Measurements from ENCODE around the gene DNAH14. TPM values are rescaled to one million over a fixed set of nuclear protein-coding genes. Genes with fewer than 3 reads are reported as not detected.
"Not testable (repeated sequence)": the region's sequence is repeated elsewhere in the genome, so short reads cannot be mapped to it uniquely, and the experiment has no call there.

DNAH14 gene
- total and polyA plus RNA-seq, 9 donors, result 3.7 to 61.4 (median 24.2) TPM

DNA sequence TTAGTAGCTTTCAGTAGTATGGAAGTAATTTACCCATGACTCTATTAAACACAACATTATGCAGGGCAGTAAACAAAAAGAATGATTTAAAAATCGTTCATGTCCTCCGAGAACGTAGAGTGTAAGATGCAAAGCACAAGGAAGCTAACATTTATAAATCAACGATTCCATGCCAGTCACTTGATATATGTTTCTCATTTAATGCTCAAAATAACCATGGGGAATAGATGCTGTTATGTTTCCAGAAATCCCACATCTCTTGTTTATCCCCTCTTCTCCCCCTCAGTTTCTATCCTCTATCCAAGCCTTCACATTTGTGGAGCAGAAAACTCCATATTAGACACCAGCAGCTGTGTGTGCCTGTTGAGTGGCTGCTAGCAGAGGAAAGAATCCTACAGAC is 445.5 kb downstream of the DNAH14 start:
- TF ChIP-seq POLR2A (IDR thresholded peaks at IDR 0.05) (no peak), EP300 (IDR thresholded peaks at IDR 0.05) (no peak)
- TF ChIP-seq, protein P1, sequence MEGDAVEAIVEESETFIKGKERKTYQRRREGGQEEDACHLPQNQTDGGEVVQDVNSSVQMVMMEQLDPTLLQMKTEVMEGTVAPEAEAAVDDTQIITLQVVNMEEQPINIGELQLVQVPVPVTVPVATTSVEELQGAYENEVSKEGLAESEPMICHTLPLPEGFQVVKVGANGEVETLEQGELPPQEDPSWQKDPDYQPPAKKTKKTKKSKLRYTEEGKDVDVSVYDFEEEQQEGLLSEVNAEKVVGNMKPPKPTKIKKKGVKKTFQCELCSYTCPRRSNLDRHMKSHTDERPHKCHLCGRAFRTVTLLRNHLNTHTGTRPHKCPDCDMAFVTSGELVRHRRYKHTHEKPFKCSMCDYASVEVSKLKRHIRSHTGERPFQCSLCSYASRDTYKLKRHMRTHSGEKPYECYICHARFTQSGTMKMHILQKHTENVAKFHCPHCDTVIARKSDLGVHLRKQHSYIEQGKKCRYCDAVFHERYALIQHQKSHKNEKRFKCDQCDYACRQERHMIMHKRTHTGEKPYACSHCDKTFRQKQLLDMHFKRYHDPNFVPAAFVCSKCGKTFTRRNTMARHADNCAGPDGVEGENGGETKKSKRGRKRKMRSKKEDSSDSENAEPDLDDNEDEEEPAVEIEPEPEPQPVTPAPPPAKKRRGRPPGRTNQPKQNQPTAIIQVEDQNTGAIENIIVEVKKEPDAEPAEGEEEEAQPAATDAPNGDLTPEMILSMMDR (IDR thresholded peaks at IDR 0.05), result no peak
- no peak for DNase-seq
- Histone ChIP-seq H3K27me3 (no peaks in the 10 kb centered on the region), H3K27ac (no peak overlapping the region), H3K4me1 (ENCODE audit: insufficient read depth) (no peaks in the 10 kb centered on the region), H3K4me3 (no peak overlapping the region), H3K9me3 (no peaks in the 10 kb centered on the region), H3K36me3 (no peaks in the 10 kb centered on the region)
- WGBS, 3 donors, result 89 to 92% (median 90%) methylated on average over 4 of the region's 4 CpGs
- intact Hi-C loops (cut with DNase I), result no loop called here

- H3K4me3 ChIP-seq, result no peak overlapping the region
- no peak overlapping the region for H3K27ac ChIP-seq
- TF ChIP-seq, protein P1 (IDR thresholded peaks at IDR 0.05), result no peak
- TF ChIP-seq EP300 (IDR thresholded peaks at IDR 0.05), result no peak
- no peak for TF ChIP-seq POLR2A (IDR thresholded peaks at IDR 0.05)
- no peaks in the 10 kb centered on the region for H3K36me3 ChIP-seq
- DNase-seq, result no peak
- H3K4me1 ChIP-seq (ENCODE audit: insufficient read depth), result no peaks in the 10 kb centered on the region
- intact Hi-C loops (cut with DNase I), result no loop called here
- no peaks in the 10 kb centered on the region for H3K27me3 ChIP-seq
- WGBS, 3 donors, result 53 to 64% (median 53%) methylated on average over 10 of the region's 10 CpGs
- H3K9me3 ChIP-seq, result no peaks in the 10 kb centered on the region
Observed at GRCh38 chr1:225378880-225379279, 449.4 kb downstream of the DNAH14 start.

- no peak overlapping the region for H3K27ac ChIP-seq
- intact Hi-C loops (cut with DNase I), result no loop called here
- H3K4me3 ChIP-seq, result no peak overlapping the region
- no peaks in the 10 kb centered on the region for H3K9me3 ChIP-seq
- TF ChIP-seq, protein P1 (IDR thresholded peaks at IDR 0.05), result no peak
- TF ChIP-seq EP300 (IDR thresholded peaks at IDR 0.05) (no peak), POLR2A (IDR thresholded peaks at IDR 0.05) (no peak)
- H3K27me3 ChIP-seq, result no peaks in the 10 kb centered on the region
- DNase-seq, result no peak
- H3K4me1 ChIP-seq (ENCODE audit: insufficient read depth), result no peaks in the 10 kb centered on the region
- WGBS, 3 donors, result 93 to 98% (median 95%) methylated on average over 1 of the region's 1 CpG
- no peaks in the 10 kb centered on the region for H3K36me3 ChIP-seq
Observed at GRCh38 chr1:225380691-225381090, 451.2 kb downstream of the DNAH14 start.

GRCh38 chr1:225386860-225387259 is 457.4 kb downstream of the DNAH14 start:
- H3K4me3 ChIP-seq; H3K4me1 ChIP-seq (ENCODE audit: insufficient read depth); intact Hi-C loops (cut with DNase I); H3K36me3 ChIP-seq; H3K27me3 ChIP-seq; DNase-seq; H3K27ac ChIP-seq; H3K9me3 ChIP-seq: not testable (repeated sequence)
- 90 to 99% (median 98%) methylated on average over 3 of the region's 3 CpGs for WGBS, 3 donors

DNA sequence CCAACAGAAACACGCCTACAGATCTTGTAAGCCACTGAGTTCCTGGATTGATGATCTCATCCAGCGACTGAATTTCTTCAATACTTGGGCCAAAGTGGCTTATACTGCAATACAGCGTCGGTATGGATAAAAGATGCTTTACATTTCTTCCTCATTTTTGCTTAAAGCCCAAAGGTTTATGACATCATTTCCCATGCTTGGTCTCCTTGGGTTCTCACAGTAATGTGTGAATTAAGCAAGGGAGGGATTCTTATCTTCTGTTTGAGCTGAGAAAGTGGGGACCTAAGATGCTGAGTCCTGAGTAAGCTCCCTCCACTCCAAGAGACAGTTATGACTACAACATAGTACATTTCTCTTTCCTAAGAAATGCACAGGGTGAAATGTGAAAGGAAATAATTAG is 458.9 kb downstream of the DNAH14 start:
- Histone ChIP-seq H3K4me3 (no peak overlapping the region), H3K27ac (no peak overlapping the region), H3K36me3 (no peaks in the 10 kb centered on the region), H3K9me3 (no peaks in the 10 kb centered on the region), H3K4me1 (ENCODE audit: insufficient read depth) (no peaks in the 10 kb centered on the region), H3K27me3 (no peaks in the 10 kb centered on the region)
- WGBS, 3 donors, result 71 to 84% (median 80%) methylated on average over 4 of the region's 4 CpGs
- DNase-seq, result no peak
- TF ChIP-seq POLR2A (IDR thresholded peaks at IDR 0.05) (no peak), EP300 (IDR thresholded peaks at IDR 0.05) (no peak)
- TF ChIP-seq, protein P1 (IDR thresholded peaks at IDR 0.05), result no peak
- intact Hi-C loops (cut with DNase I), result no loop called here
